ENCODE results near the gene GET3. TPM values are rescaled to one million over a fixed set of nuclear protein-coding genes. Genes with fewer than 3 reads are reported as not detected.

Gene GET3
- total RNA-seq, 3 donors from 2014 or later = 50.8 to 64.6 (median 62.6) TPM

DNA sequence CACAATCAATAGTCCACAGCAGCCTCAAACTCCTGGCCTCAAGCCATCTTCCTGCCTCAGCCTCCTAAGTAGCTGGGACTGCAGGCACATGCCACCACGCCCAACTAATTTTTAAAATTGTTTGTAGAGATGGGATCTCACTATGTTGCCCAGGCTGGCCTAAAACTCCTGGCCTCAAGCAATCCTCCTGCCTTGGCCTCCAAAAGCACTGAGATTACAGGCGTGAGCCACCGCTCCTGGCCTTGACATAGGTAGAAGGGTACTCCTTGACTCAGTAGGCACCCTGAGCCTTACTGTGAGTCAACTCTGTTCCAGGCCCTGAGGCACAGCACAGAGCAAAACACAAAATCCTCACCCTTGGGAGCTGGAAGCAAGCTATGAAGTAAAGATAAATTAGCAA, 21.4 kb upstream of the GET3 start:
- Histone ChIP-seq H3K4me3 (no peak overlapping the region), H3K36me3 (peaks cover 14% of the 10 kb centered on the region), H3K27me3 (no peaks in the 10 kb centered on the region), H3K9me3 (no peaks in the 10 kb centered on the region), H3K4me1 (no peaks in the 10 kb centered on the region), H3K27ac (no peak overlapping the region)
- no peak for DNase-seq (ENCODE audit: low spot score in 2 of 2)
- intact Hi-C loops (cut with DNase I; ENCODE audit: low total_unique reads) = no loop called here
- no peak for TF ChIP-seq POLR2A (IDR thresholded peaks at IDR 0.05)
- TF ChIP-seq, protein P1, sequence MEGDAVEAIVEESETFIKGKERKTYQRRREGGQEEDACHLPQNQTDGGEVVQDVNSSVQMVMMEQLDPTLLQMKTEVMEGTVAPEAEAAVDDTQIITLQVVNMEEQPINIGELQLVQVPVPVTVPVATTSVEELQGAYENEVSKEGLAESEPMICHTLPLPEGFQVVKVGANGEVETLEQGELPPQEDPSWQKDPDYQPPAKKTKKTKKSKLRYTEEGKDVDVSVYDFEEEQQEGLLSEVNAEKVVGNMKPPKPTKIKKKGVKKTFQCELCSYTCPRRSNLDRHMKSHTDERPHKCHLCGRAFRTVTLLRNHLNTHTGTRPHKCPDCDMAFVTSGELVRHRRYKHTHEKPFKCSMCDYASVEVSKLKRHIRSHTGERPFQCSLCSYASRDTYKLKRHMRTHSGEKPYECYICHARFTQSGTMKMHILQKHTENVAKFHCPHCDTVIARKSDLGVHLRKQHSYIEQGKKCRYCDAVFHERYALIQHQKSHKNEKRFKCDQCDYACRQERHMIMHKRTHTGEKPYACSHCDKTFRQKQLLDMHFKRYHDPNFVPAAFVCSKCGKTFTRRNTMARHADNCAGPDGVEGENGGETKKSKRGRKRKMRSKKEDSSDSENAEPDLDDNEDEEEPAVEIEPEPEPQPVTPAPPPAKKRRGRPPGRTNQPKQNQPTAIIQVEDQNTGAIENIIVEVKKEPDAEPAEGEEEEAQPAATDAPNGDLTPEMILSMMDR (IDR thresholded peaks at IDR 0.05) = no peak
- no peak for TF ChIP-seq POLR2AphosphoS5 (IDR thresholded peaks at IDR 0.05)

DNA sequence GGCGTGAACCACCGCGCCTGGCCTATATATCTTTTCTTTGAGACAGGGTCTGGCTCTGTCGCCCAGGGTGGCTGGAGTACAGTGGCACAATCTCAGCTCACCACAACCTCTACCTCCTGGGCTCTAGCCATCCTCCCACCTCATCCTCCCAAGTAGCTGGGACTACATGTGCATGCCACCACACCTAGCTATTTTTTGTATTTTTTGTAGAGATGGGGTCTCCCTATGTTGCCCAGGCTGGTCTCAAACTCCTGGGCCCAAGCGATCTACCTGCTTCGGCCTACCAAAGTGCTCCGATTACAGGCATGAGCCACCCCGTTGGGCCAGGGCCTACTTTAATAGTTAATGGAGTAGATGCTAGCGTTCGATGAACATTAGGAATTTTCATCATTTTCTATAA, 17.0 kb upstream of the GET3 start:
- Histone ChIP-seq H3K27me3 (no peaks in the 10 kb centered on the region), H3K4me3 (peak overlapping the region; percentile 77 to 97 (median 81)), H3K9me3 (no peaks in the 10 kb centered on the region), H3K27ac (peak overlapping the region in 1 of 2 donors; percentile 98), H3K36me3 (peaks cover 5% of the 10 kb centered on the region), H3K4me1 (peaks cover 0 to 4% of the 10 kb centered on the region in 2 donors)
- no peak for DNase-seq (ENCODE audit: low spot score in 2 of 2)
- TF ChIP-seq POLR2AphosphoS5 (IDR thresholded peaks at IDR 0.05) = no peak
- TF ChIP-seq, protein P1 (IDR thresholded peaks at IDR 0.05) = no peak
- TF ChIP-seq POLR2A (IDR thresholded peaks at IDR 0.05) = no peak
- intact Hi-C loops (cut with DNase I; ENCODE audit: low total_unique reads) = no loop called here

DNA sequence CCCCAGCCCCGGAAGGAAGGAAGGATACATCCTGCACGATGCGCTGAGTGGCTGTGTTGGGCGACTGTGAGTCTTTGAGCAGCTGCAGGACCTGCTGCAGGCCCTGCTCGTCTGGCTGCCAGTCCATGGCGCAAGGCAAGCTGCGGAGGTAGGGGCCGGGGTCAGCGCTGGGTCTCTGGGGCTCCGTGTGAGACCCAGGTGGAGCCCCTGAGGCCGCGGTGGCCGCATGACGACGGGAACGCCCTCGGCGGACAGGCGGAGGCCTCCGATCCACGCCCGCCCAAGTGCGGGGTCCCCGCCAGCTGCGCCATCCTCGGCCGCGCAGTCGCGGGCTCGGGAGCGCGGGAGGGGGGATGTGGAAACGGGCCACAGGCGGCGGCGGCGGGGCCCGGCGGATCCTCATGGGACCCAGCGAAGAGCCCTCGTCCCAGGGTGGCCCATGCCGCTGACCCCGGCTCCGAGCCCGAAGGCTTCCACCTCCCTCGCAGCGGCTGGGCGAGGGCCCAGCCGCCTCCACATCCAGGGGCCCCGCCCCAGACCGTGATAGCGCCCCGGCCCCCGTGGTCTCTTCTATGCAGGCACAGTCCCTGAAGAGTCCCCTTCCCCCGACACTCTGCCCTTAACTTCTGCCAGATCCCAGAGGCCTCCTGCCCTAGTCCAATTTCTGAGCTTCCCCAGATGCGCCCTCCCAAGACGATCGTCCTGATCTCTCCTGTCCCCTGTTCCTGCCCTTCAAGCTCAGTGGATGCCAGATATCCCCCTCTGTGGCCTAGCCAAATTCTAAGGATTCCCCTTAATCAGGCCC, 16.2 kb upstream of the GET3 start:
- Histone ChIP-seq H3K36me3 (no peaks in the 10 kb centered on the region), H3K4me3 (peak overlapping the region; percentile 77 to 97 (median 81)), H3K4me1 (peaks cover 0 to 4% of the 10 kb centered on the region in 2 donors), H3K27me3 (no peaks in the 10 kb centered on the region), H3K9me3 (no peaks in the 10 kb centered on the region), H3K27ac (peak overlapping the region; percentile 95 to 98)
- intact Hi-C loops (cut with DNase I; ENCODE audit: low total_unique reads) = no loop called here
- no peak for DNase-seq (ENCODE audit: low spot score in 2 of 2)
- no peak for TF ChIP-seq POLR2A (IDR thresholded peaks at IDR 0.05)
- TF ChIP-seq, protein P1 (IDR thresholded peaks at IDR 0.05) = no peak
- no peak for TF ChIP-seq POLR2AphosphoS5 (IDR thresholded peaks at IDR 0.05)

DNA sequence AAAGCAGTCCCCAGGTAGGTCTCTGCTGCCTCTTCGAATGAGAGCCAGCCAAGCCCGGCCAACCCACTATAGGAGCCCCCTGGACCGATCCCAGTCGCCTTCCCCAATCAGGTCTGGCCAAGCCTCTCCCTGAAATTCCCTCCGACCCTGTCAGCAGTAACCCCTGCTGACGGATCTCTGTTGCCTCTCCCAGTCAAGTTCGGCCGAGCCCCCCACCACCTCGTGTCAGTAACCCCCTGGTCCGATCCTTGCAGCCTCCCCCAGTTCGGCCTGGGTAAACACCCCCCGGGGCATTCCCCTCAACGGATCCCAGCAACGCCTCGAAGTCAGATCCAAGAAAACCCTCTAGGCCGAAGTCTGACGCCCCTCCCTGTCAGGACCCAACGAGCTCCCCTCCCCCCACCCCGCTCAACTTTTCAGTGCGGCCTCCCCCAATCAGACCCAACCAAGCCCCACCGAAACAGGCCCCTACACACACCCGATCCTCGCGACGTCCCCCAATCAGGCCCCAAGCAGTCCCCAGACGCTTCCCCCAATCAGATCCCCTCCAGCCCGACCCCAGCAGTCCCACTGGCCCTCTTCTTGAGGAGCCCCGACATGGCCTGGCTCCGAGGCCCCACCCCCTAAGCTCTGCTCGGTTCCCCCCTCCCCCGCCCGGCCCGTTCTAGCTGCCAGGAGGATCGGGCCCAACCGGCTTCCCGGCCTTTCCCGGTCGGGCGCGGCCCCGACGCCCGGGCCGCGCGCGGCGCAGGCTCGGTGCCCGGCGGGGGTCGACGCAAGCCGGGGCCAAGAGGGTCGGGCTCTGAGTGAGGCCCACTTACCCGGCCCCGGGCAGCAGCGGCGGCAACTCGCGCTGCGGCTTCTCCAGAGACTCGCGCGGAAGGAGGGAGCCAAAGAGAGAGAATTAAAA, 15.4 kb upstream of the GET3 start:
- intact Hi-C loops (cut with DNase I; ENCODE audit: low total_unique reads) = no loop called here
- peak; percentile 68 to 69 for DNase-seq (ENCODE audit: low spot score in 2 of 2)
- no peaks in the 10 kb centered on the region for H3K9me3 ChIP-seq
- H3K36me3 ChIP-seq = no peaks in the 10 kb centered on the region
- H3K27me3 ChIP-seq = no peaks in the 10 kb centered on the region
- H3K4me3 ChIP-seq = peak overlapping the region; percentile 77 to 97 (median 81)
- H3K27ac ChIP-seq = peak overlapping the region; percentile 95 to 98
- peaks cover 0 to 4% of the 10 kb centered on the region in 2 donors for H3K4me1 ChIP-seq
- TF ChIP-seq POLR2A (IDR thresholded peaks at IDR 0.05) = no peak
- TF ChIP-seq POLR2AphosphoS5 (IDR thresholded peaks at IDR 0.05) = no peak
- TF ChIP-seq, protein P1 (IDR thresholded peaks at IDR 0.05) = no peak
